ENCODE results near the gene DNAJC12.

DNA sequence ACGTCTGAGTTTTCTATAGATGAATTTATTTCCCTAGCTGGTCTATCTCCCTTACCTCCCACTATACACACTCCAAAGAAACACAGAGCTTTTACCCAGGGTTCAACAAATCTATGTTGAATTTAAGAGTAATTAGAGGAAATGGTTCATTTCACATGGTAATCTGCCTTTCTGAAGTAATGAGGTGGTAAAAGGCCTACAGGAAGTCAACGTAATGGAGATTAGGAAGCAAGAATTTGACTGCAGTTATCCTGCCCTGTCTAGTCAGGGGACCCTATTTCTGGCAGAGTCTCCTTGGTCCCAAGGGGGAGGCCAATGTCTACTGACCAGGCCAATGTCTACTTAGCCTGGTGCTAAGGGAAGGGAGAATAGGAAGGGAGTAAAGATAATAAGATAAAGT, 25.1 kb upstream of the DNAJC12 start:
- TF ChIP-seq, protein P1, sequence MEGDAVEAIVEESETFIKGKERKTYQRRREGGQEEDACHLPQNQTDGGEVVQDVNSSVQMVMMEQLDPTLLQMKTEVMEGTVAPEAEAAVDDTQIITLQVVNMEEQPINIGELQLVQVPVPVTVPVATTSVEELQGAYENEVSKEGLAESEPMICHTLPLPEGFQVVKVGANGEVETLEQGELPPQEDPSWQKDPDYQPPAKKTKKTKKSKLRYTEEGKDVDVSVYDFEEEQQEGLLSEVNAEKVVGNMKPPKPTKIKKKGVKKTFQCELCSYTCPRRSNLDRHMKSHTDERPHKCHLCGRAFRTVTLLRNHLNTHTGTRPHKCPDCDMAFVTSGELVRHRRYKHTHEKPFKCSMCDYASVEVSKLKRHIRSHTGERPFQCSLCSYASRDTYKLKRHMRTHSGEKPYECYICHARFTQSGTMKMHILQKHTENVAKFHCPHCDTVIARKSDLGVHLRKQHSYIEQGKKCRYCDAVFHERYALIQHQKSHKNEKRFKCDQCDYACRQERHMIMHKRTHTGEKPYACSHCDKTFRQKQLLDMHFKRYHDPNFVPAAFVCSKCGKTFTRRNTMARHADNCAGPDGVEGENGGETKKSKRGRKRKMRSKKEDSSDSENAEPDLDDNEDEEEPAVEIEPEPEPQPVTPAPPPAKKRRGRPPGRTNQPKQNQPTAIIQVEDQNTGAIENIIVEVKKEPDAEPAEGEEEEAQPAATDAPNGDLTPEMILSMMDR (IDR thresholded peaks at IDR 0.05; ENCODE audit: low read depth, low read length), result no peak
- TF ChIP-seq EZH2phosphoT487 (IDR thresholded peaks at IDR 0.05; ENCODE audit: low read depth), result no peak
